GM21381 (cell line): ENCODE results near the gene SBF1.

Source experiments
- ATAC-seq: cut with Tn5 transposase; IDR thresholded peaks from one replicate; pipeline ENCODE4 v1.9.1; 2021; ENCODE audit warnings: mild to moderate bottlenecking, moderate library complexity; ENCODE audit not compliant: unreplicated experiment

SBF1 gene

GRCh38 chr22:50506611-50507420 lies 32.0 kb upstream of the SBF1 start:
- no peak for ATAC-seq

- no peak for ATAC-seq
Observed at GRCh38 chr22:50505776-50506610, 31.2 kb upstream of the SBF1 start.

GRCh38 chr22:50505276-50505775 lies 30.5 kb upstream of the SBF1 start:
- no peak for ATAC-seq

- no peak for ATAC-seq
Observed at GRCh38 chr22:50504369-50505211, 29.8 kb upstream of the SBF1 start.

- ATAC-seq: no peak
Observed at GRCh38 chr22:50503475-50504145, 28.8 kb upstream of the SBF1 start.

GRCh38 chr22:50502628-50503474 lies 28.0 kb upstream of the SBF1 start:
- ATAC-seq: no peak

- no peak for ATAC-seq
Observed at GRCh38 chr22:50502096-50502495, 27.3 kb upstream of the SBF1 start.

GRCh38 chr22:50500452-50500851 lies 25.6 kb upstream of the SBF1 start:
- ATAC-seq: no peak

- ATAC-seq: no peak
Observed at GRCh38 chr22:50498322-50498890, 23.6 kb upstream of the SBF1 start.

- no peak for ATAC-seq
Observed at GRCh38 chr22:50497093-50497492, 22.3 kb upstream of the SBF1 start.

- ATAC-seq: no peak
Observed at GRCh38 chr22:50490531-50491308, 15.9 kb upstream of the SBF1 start.

- ATAC-seq: no peak
Observed at GRCh38 chr22:50489363-50490243, 14.8 kb upstream of the SBF1 start.

GRCh38 chr22:50488886-50489285 lies 14.1 kb upstream of the SBF1 start:
- ATAC-seq: no peak

- no peak for ATAC-seq
Observed at GRCh38 chr22:50488006-50488677, 13.3 kb upstream of the SBF1 start.

GRCh38 chr22:50487290-50488005 lies 12.6 kb upstream of the SBF1 start:
- ATAC-seq: no peak

- no peak for ATAC-seq
Observed at GRCh38 chr22:50486561-50487289, 11.9 kb upstream of the SBF1 start, which contains the start of gene MIOX. Gene MIOX (plus strand): TSS chr22:50486859. CDS start chr22:50486898, 39 bp downstream.
